IMR-90 (cell line): ENCODE data around the gene RCOR3.
"Not testable (repeated sequence)": the region's sequence is repeated elsewhere in the genome, so short reads cannot be mapped to it uniquely, and the experiment has no call there.

Source experiments
- CTCF ChIP-seq: conservative IDR thresholded peaks from 2 replicates; pipeline ENCODE4 v1.5.1; 2012; ENCODE audit warnings: mild to moderate bottlenecking, low read depth, low read length, improper control_type of control experiment
- NFE2L2 ChIP-seq: fragments of 150-350 bp; IDR thresholded peaks from 2 replicates; pipeline ENCODE4 v1.6.1; 2016; ENCODE audit warnings: low read depth, mild to moderate bottlenecking, low read length
- RFX5 ChIP-seq: IDR thresholded peaks from 2 replicates; pipeline ENCODE4 v1.8.0; 2012; ENCODE audit warnings: low read depth, mild to moderate bottlenecking, low read length, moderate library complexity

DNA sequence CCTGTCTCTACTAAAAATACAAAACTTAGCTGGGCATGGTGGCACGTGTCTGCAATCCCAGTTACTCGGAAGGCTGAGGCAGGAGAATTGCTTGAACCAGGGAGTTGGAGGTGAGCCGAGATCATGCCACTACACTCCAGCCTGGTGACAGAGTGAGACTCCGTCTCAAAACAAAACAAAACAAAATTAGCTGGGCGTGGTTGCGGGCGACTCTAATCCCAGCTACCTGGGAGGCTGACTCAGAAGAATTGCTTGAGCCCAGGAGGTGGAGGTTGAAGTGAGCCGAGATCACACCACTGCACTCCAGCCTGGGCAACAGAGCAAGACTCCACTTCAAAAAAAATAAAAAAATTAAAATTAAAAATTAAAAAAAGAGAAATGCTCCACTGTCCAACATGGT lies 18.6 kb upstream of the RCOR3 start:
- not testable (repeated sequence) for TF ChIP-seq NFE2L2, CTCF, RFX5
